Neuronal stem cell (in vitro differentiated cells): Measurements from ENCODE around the gene ZNF346. TPM values are rescaled to one million over a fixed set of nuclear protein-coding genes. Genes with fewer than 3 reads are reported as not detected.
"Not testable (repeated sequence)": the region's sequence is repeated elsewhere in the genome, so short reads cannot be mapped to it uniquely, and the experiment has no call there.

Experiments
- DNase-seq: peaks from one replicate; pipeline ENCODE4 v3.0.0-alpha.2; 2013; ENCODE audit warnings: low spot score
- H2AFZ ChIP-seq: one replicate; pipeline ENCODE4 v1.6.1; 2013; ENCODE audit warnings: mild to moderate bottlenecking, low read length, inconsistent platforms
- H2AK5ac ChIP-seq: 2 replicates; pipeline ENCODE4 v1.6.1; 2013; ENCODE audit warnings: low read depth, mild to moderate bottlenecking, inconsistent platforms, low read length, moderate library complexity, mixed read lengths
- H2BK120ac ChIP-seq: 2 replicates; pipeline ENCODE4 v1.6.1; 2013; ENCODE audit warnings: low read depth, mild to moderate bottlenecking, inconsistent platforms, low read length, moderate library complexity, mixed read lengths
- H2BK12ac ChIP-seq: one replicate; pipeline ENCODE4 v1.6.1; 2013; ENCODE audit warnings: low read length, inconsistent platforms
- H2BK15ac ChIP-seq: 2 replicates; pipeline ENCODE4 v1.6.1; 2013; ENCODE audit warnings: mild to moderate bottlenecking, low read length, inconsistent platforms, mixed read lengths
- H2BK5ac ChIP-seq: one replicate; pipeline ENCODE4 v1.6.1; 2013; ENCODE audit warnings: inconsistent platforms, mild to moderate bottlenecking, low read length, moderate library complexity
- H3K14ac ChIP-seq: one replicate; pipeline ENCODE4 v1.6.1; 2013; ENCODE audit warnings: low read length, inconsistent platforms
- H3K18ac ChIP-seq: 2 replicates; pipeline ENCODE4 v1.6.1; 2013; ENCODE audit warnings: low read length, inconsistent platforms
- H3K23ac ChIP-seq: 2 replicates; pipeline ENCODE4 v1.6.1; 2013; ENCODE audit warnings: low read depth, mild to moderate bottlenecking, mixed read lengths, low read length, inconsistent platforms; ENCODE audit not compliant: poor library complexity
- H3K27ac ChIP-seq: replicated peaks from 3 replicates; pipeline ENCODE4 v1.5.1; 2013; ENCODE audit warnings: low read length, inconsistent platforms
- H3K27me3 ChIP-seq, 3 experiments: 2 replicates each; pipeline ENCODE4 v1.6.1; 2013; ENCODE audit warnings: low read length in 3 of 3, mild to moderate bottlenecking in 2 of 3, inconsistent platforms in 1 of 3, low read depth in 1 of 3, mixed read lengths in 1 of 3, moderate library complexity in 1 of 3; ENCODE audit not compliant: control insufficient read depth in 3 of 3, insufficient read depth in 3 of 3
- H3K36me3 ChIP-seq, 2 donors: replicated peaks in 1 of 2; 2 replicates each; pipeline ENCODE4 v1.6.1; 2013; ENCODE audit warnings: low read length in 2 of 2; ENCODE audit not compliant: control insufficient read depth in 2 of 2, insufficient read depth in 2 of 2
- H3K4ac ChIP-seq: 2 replicates; pipeline ENCODE4 v1.6.1; 2013; ENCODE audit warnings: inconsistent platforms, mild to moderate bottlenecking, low read length, moderate library complexity
- H3K4me1 ChIP-seq, 2 donors: 1 replicate in 1 of 2; 2 replicates in 1 of 2; pipeline ENCODE4 v1.6.1; 2013; ENCODE audit warnings: low read length in 2 of 2, low read depth in 1 of 2; ENCODE audit not compliant: control insufficient read depth in 2 of 2, insufficient read depth in 1 of 2
- H3K4me2 ChIP-seq: one replicate; pipeline ENCODE4 v1.6.1; 2013; ENCODE audit warnings: mild to moderate bottlenecking, low read length, inconsistent platforms; ENCODE audit not compliant: insufficient read depth, poor library complexity, severe bottlenecking
- H3K4me3 ChIP-seq, 2 donors: 2 replicates each; pipeline ENCODE4 v1.5.1; 2013; ENCODE audit warnings: low read length in 2 of 2, mild to moderate bottlenecking in 2 of 2, inconsistent platforms in 1 of 2, moderate library complexity in 1 of 2
- H3K79me1 ChIP-seq: one replicate; pipeline ENCODE4 v1.6.1; 2013; ENCODE audit warnings: low read depth, mild to moderate bottlenecking, inconsistent platforms, low read length, moderate library complexity
- H3K9ac ChIP-seq: one replicate; pipeline ENCODE4 v1.6.1; 2013; ENCODE audit warnings: mild to moderate bottlenecking, low read depth, low read length, inconsistent platforms; ENCODE audit not compliant: poor library complexity
- H3K9me3 ChIP-seq, 2 donors: replicated peaks in 1 of 2; 2 replicates each; pipeline versions ENCODE3 to v1.6.1; 2013; ENCODE audit warnings: low read length in 2 of 2, mild to moderate bottlenecking in 2 of 2, inconsistent platforms in 1 of 2, low read depth in 1 of 2, mixed read lengths in 1 of 2, moderate library complexity in 1 of 2; ENCODE audit not compliant: control insufficient read depth in 2 of 2, insufficient read depth in 1 of 2
- H4K8ac ChIP-seq: one replicate; pipeline ENCODE4 v1.6.1; 2013; ENCODE audit warnings: low read depth, mild to moderate bottlenecking, inconsistent platforms, low read length, moderate library complexity
- H4K91ac ChIP-seq: one replicate; pipeline ENCODE4 v1.6.1; 2013; ENCODE audit warnings: low read length, low read depth, mild to moderate bottlenecking, inconsistent platforms; ENCODE audit not compliant: poor library complexity
- WGBS, 2 donors: extraction: QIAGEN DNeasy Blood & Tissue Kit; methylation state at CpG; one replicate each; pipeline ENCODE4 v1.1.7; 2013; ENCODE audit warnings: missing lambda C conversion rate in 2 of 2, mixed read lengths in 1 of 2; ENCODE audit not compliant: insufficient read length in 2 of 2, insufficient replicate concordance in 1 of 2; ENCODE audit errors: extremely low coverage in 2 of 2; 5-methylcytosine and 5-hydroxymethylcytosine counted together
- polyA plus RNA-seq, 2 experiments: library from polyadenylated mRNA; stranded (reverse); fragments of 200-250 nt; gene quantifications; one replicate each; pipeline ENCODE4 v1.2.3, GENCODE V29; 2013

The ZNF346 gene, protein sequence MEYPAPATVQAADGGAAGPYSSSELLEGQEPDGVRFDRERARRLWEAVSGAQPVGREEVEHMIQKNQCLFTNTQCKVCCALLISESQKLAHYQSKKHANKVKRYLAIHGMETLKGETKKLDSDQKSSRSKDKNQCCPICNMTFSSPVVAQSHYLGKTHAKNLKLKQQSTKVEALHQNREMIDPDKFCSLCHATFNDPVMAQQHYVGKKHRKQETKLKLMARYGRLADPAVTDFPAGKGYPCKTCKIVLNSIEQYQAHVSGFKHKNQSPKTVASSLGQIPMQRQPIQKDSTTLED
- polyA plus RNA-seq (2013, experiment 1 of 2) = 20.5 TPM
- 19.7 TPM for polyA plus RNA-seq (2013, experiment 2 of 2)

- Histone ChIP-seq H4K91ac (no peak within 1 kb of the TSS), H2AK5ac (no peak within 1 kb of the TSS), H3K79me1 (no peaks in the 10 kb centered on the region), H3K27ac (peak within 1 kb of the TSS; percentile 87), H2BK5ac (peak within 1 kb of the TSS; percentile 26), H3K14ac (no peak within 1 kb of the TSS), H2AFZ (peak within 1 kb of the TSS; percentile 98), H3K4me3 (peak within 1 kb of the TSS; percentile 78 to 95), H3K23ac (peak within 1 kb of the TSS; percentile 58), H3K36me3 (peaks cover 0 to 32% of the 10 kb centered on the region in 2 donors), H3K4ac (no peak within 1 kb of the TSS), H3K9me3 (no peaks in the 10 kb centered on the region), H3K18ac (peak within 1 kb of the TSS; percentile 96), H3K4me2 (peak within 1 kb of the TSS; percentile 70), H2BK120ac (no peak within 1 kb of the TSS), H2BK15ac (no peak within 1 kb of the TSS), H2BK12ac (no peak within 1 kb of the TSS), H3K9ac (peak within 1 kb of the TSS; percentile 93), H3K4me1 (peaks cover 7 to 12% of the 10 kb centered on the region in 2 donors), H4K8ac (no peak within 1 kb of the TSS), H3K27me3 (no peaks in the 10 kb centered on the region)
- DNase-seq = peak; percentile 93
- no CpG with 5 or more reads among the region's 77 CpGs for WGBS, 2 donors
Measured at GRCh38 chr5:177022386-177023302, at the start of gene ZNF346. ZNF346 (plus strand) TSS chr5:177022696; CDS start chr5:177022739, 43 bp downstream.

DNA sequence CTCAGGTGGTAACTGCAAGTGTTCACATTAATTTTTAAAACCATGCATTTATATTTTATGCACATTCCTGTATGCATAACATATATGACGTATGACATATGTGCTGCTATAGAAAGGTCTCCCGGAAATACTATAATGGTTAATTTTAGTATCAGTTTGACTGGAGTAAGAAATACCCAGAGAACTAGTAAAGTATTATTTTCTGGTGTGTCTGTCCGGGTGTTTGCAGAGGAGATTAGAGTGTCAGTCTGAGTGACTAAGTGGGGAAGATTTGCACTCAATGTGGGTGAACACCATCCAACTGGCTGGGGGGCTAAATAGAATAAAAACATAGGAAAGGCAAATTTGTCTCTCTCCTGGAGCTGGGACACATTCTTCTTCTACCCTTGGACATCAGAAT is 42.8 kb upstream of the ZNF346 start:
- Histone ChIP-seq H4K91ac (no peak overlapping the region), H3K18ac (no peak overlapping the region), H3K4me3 (no peak overlapping the region), H3K4ac (no peak overlapping the region), H3K23ac (no peak overlapping the region), H4K8ac (no peak overlapping the region), H3K27me3 (no peaks in the 10 kb centered on the region), H3K9ac (no peak overlapping the region), H3K27ac (no peak overlapping the region), H2BK5ac (no peak overlapping the region), H3K4me1 (no peaks in the 10 kb centered on the region), H2BK12ac (no peak overlapping the region), H3K9me3 (peaks cover 2 to 11% of the 10 kb centered on the region in 2 donors), H2BK15ac (no peak overlapping the region), H2AK5ac (no peak overlapping the region), H3K79me1 (peaks cover 6% of the 10 kb centered on the region), H2BK120ac (no peak overlapping the region), H3K4me2 (no peak overlapping the region), H3K14ac (no peak overlapping the region), H2AFZ (no peak overlapping the region), H3K36me3 (peaks cover 14 to 64% of the 10 kb centered on the region in 2 donors)
- WGBS, 2 donors = no CpG with 5 or more reads among the region's 3 CpGs
- no peak for DNase-seq

DNA sequence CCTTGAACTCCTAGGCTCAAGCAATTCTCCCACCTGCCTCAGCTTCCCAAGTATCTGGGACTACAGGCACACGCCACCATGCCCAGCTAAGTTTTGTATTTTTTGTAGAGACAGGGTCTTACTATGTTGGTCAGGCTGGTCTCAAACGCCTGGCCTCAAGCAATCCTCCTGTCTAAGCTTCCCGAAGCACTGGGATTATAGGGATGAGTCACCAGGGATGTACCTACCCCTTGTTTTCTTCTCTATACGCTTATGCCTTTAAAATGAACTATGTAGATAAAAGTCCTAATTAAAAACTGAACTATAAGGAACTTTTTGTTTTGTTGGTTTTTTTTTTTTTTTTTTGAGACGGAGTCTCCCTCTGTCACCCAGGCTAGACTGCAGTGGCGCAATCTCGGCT is 41.7 kb upstream of the ZNF346 start:
- Histone ChIP-seq H2BK15ac (no peak overlapping the region), H3K27me3 (no peaks in the 10 kb centered on the region), H3K23ac (no peak overlapping the region), H3K14ac (no peak overlapping the region), H3K4me2 (no peak overlapping the region), H4K8ac (no peak overlapping the region), H2BK120ac (no peak overlapping the region), H2AK5ac (no peak overlapping the region), H4K91ac (no peak overlapping the region), H3K9ac (no peak overlapping the region), H3K4ac (no peak overlapping the region), H2BK5ac (no peak overlapping the region), H3K9me3 (peaks cover 2 to 11% of the 10 kb centered on the region in 2 donors), H3K27ac (no peak overlapping the region), H3K4me3 (no peak overlapping the region), H2AFZ (no peak overlapping the region), H2BK12ac (no peak overlapping the region), H3K18ac (no peak overlapping the region), H3K79me1 (peaks cover 6% of the 10 kb centered on the region), H3K4me1 (no peaks in the 10 kb centered on the region), H3K36me3 (peaks cover 14 to 53% of the 10 kb centered on the region in 2 donors)
- no CpG with 5 or more reads among the region's 7 CpGs for WGBS, 2 donors
- DNase-seq = no peak

GRCh38 chr5:176983112-176983511 is 39.4 kb upstream of the ZNF346 start:
- not testable (repeated sequence) for H3K27ac ChIP-seq, H2AFZ ChIP-seq, H3K4me3 ChIP-seq, H3K9ac ChIP-seq, H3K27me3 ChIP-seq, H3K18ac ChIP-seq, H3K4ac ChIP-seq, H2AK5ac ChIP-seq, H2BK15ac ChIP-seq, H2BK12ac ChIP-seq, H3K23ac ChIP-seq, H4K8ac ChIP-seq, H4K91ac ChIP-seq, H3K4me2 ChIP-seq, H2BK120ac ChIP-seq, H2BK5ac ChIP-seq, DNase-seq, H3K4me1 ChIP-seq, H3K14ac ChIP-seq, H3K79me1 ChIP-seq
- no CpG with 5 or more reads among the region's 13 CpGs for WGBS, 2 donors
- Histone ChIP-seq H3K36me3 (peaks cover 16 to 44% of the 10 kb centered on the region in 2 donors), H3K9me3 (peaks cover 2 to 13% of the 10 kb centered on the region in 2 donors)
